HepG2 (cell line): ENCODE results near the gene FBRSL1. TPM values are rescaled to one million over a fixed set of nuclear protein-coding genes. Genes with fewer than 3 reads are reported as not detected.

Source experiments
- ATAC-seq: fragments of 200-7000 bp; cut with Tn5 transposase; 3 replicates; pipeline ENCODE4 v1.9.1; 2020; ENCODE audit warnings: mild to moderate bottlenecking, moderate library complexity
- BruUV-seq: library from RNA; stranded (reverse); fragments of 400-500 nt; replicated peaks from 2 replicates; lab custom pipeline; 2021; lab: Mats Ljungman, UMichigan
- CTCF ChIA-PET: fragments of 300-600 bp; formaldehyde crosslinking; extraction: SDS; loops from one replicate; lab custom pipeline; 2021; ENCODE audit warnings: low total read pairs, inconsistent platforms, low intra/inter-chr PET ratio; lab: Yijun Ruan, JAX
- POLR2A ChIA-PET: fragments of 350-600 bp; sonication (Branson Sonifier 250); formaldehyde crosslinking; loops from one replicate; lab custom pipeline; 2020; ENCODE audit warnings: antibody characterized with exemption, inconsistent platforms; lab: Yijun Ruan, JAX
- DNase-seq: peaks from one replicate; pipeline ENCODE4 v3.0.0-alpha.2; 2015; ENCODE audit warnings: low spot score
- FAIRE-seq: peaks from 3 replicates; lab custom pipeline; 2011; peaks lifted over from hg19 to GRCh38; lab: Jason Lieb, UNC
- H2AFZ ChIP-seq: one replicate; pipeline ENCODE4 v1.6.1; 2011; ENCODE audit warnings: low read length, inconsistent platforms
- H3K27ac ChIP-seq: fragments of 300-600 bp; 3 replicates; pipeline ENCODE4 v1.8.0; 2011; ENCODE audit warnings: mixed run types, mild to moderate bottlenecking, mixed read lengths, low read length, inconsistent platforms; ENCODE audit not compliant: insufficient read depth; ENCODE audit errors: extremely low read length
- H3K27me3 ChIP-seq, 2 experiments: fragments of 200-600 bp in 1 of 2; 2 replicates in 1 of 2; 3 replicates in 1 of 2; pipeline versions ENCODE4 v1.6.0 to v1.8.0; 2011; ENCODE audit warnings: low read length in 2 of 2, mild to moderate bottlenecking in 2 of 2, moderate library complexity in 2 of 2, inconsistent platforms in 1 of 2; ENCODE audit not compliant: insufficient read depth in 2 of 2, control insufficient read depth in 1 of 2
- H3K36me3 ChIP-seq, 2 experiments: fragments of 200-600 bp in 1 of 2; replicated peaks in 1 of 2; 2 replicates in 1 of 2; 3 replicates in 1 of 2; pipeline versions ENCODE4 v1.5.1 to v1.8.0; 2011; ENCODE audit warnings: low read length in 2 of 2, inconsistent platforms in 1 of 2; ENCODE audit not compliant: insufficient read depth in 2 of 2, control insufficient read depth in 1 of 2
- H3K4me1 ChIP-seq: 2 replicates; pipeline ENCODE4 v1.5.1; 2012; ENCODE audit warnings: low read length, inconsistent platforms; ENCODE audit not compliant: insufficient read depth
- H3K4me2 ChIP-seq: 2 replicates; pipeline ENCODE4 v1.6.0; 2011; ENCODE audit warnings: low read depth, low read length, inconsistent platforms
- H3K4me3 ChIP-seq, 3 experiments: fragments of 200-600 bp in 1 of 3; sonication (generic), shearing (Covaris generic) in 1 of 3; replicated peaks in 1 of 3; 2 replicates each; pipeline ENCODE4 v1.5.1; 2011 to 2016; ENCODE audit warnings: low read length in 3 of 3, inconsistent platforms in 2 of 3, low read depth in 2 of 3, mild to moderate bottlenecking in 2 of 3, control low read depth in 1 of 3, mixed read lengths in 1 of 3; ENCODE audit not compliant: insufficient read depth in 1 of 3
- H3K79me2 ChIP-seq: one replicate; pipeline ENCODE4 v1.6.1; 2011; ENCODE audit warnings: low read length, inconsistent platforms; ENCODE audit not compliant: insufficient read depth
- H3K9ac ChIP-seq: 2 replicates; pipeline ENCODE4 v1.6.0; 2011; ENCODE audit warnings: mild to moderate bottlenecking, low read depth, low read length, inconsistent platforms; ENCODE audit not compliant: insufficient read depth
- H3K9me3 ChIP-seq: 2 replicates; pipeline ENCODE4 v1.5.1; 2012; ENCODE audit warnings: mild to moderate bottlenecking, low read length
- H4K20me1 ChIP-seq: 2 replicates; pipeline ENCODE4 v1.6.0; 2011; ENCODE audit warnings: inconsistent platforms, mild to moderate bottlenecking, low read length, moderate library complexity; ENCODE audit not compliant: insufficient read depth
- CREB1 ChIP-seq, 2 experiments: fragments of 450-650 bp in 1 of 2; IDR thresholded peaks; 2 replicates each; pipeline ENCODE4 v1.6.1; 2016 to 2017; ENCODE audit warnings: control low read depth in 1 of 2, mild to moderate bottlenecking in 1 of 2, missing compliant biosample characterization in 1 of 2, missing genetic modification characterization in 1 of 2
- ELK4 ChIP-seq: sonication (generic); formaldehyde crosslinking; IDR thresholded peaks from 2 replicates; pipeline ENCODE4 v1.9.0; 2021; ENCODE audit warnings: missing genetic modification reagents, borderline replicate concordance
- ERF ChIP-seq: IDR thresholded peaks from 2 replicates; pipeline ENCODE4 v1.6.1; 2018; ENCODE audit warnings: missing biosample characterization, missing genetic modification reagents
- FOXO4 ChIP-seq: sonication (generic); formaldehyde crosslinking; conservative IDR thresholded peaks from 2 replicates; pipeline ENCODE4 v1.8.1; 2023; ENCODE audit warnings: missing genetic modification reagents
- KLF9 ChIP-seq: IDR thresholded peaks from 2 replicates; pipeline ENCODE4 v1.6.1; 2016; ENCODE audit warnings: low read depth
- MYPOP ChIP-seq: sonication (generic); formaldehyde crosslinking; IDR thresholded peaks from 2 replicates; pipeline ENCODE4 v1.8.1; 2023; ENCODE audit warnings: mild to moderate bottlenecking, moderate library complexity, missing genetic modification reagents
- PHB2 ChIP-seq: fragments of 450-650 bp; IDR thresholded peaks from 2 replicates; pipeline ENCODE4 v1.6.1; 2018; ENCODE audit not compliant: partially characterized antibody
- SALL1 ChIP-seq: sonication (generic); formaldehyde crosslinking; IDR thresholded peaks from 2 replicates; pipeline ENCODE4 v1.8.0; 2022; ENCODE audit warnings: mild to moderate bottlenecking, missing genetic modification reagents
- SMAD3 ChIP-seq: sonication (generic); formaldehyde crosslinking; IDR thresholded peaks from 2 replicates; pipeline ENCODE4 v1.4.0; 2020; ENCODE audit warnings: missing genetic modification reagents
- SMC3 ChIP-seq: IDR thresholded peaks from 2 replicates; pipeline ENCODE4 v1.6.1; 2011; ENCODE audit warnings: low read length, improper control_type of control experiment
- SOX13 ChIP-seq, 3 experiments: fragments of 450-650 bp in 1 of 3; sonication (generic) in 1 of 3; formaldehyde crosslinking in 1 of 3; IDR thresholded peaks in 2 of 3; conservative IDR thresholded peaks in 1 of 3; 2 replicates each; pipeline versions ENCODE4 v1.5.0 to v1.6.1; 2016 to 2020; ENCODE audit warnings: antibody characterized with exemption in 1 of 3, mild to moderate bottlenecking in 1 of 3, missing compliant biosample characterization in 1 of 3, missing genetic modification reagents in 1 of 3, moderate library complexity in 1 of 3
- ZNF367 ChIP-seq: sonication (generic); formaldehyde crosslinking; IDR thresholded peaks from 2 replicates; pipeline ENCODE4 v1.4.0; 2020; ENCODE audit warnings: missing genetic modification reagents, borderline replicate concordance
- ZNF468 ChIP-seq: sonication (generic); formaldehyde crosslinking; IDR thresholded peaks from 2 replicates; pipeline ENCODE4 v1.8.0; 2022; ENCODE audit warnings: mild to moderate bottlenecking, moderate library complexity, missing genetic modification reagents
- ZNF562 ChIP-seq: sonication (generic); formaldehyde crosslinking; IDR thresholded peaks from 2 replicates; pipeline ENCODE4 v1.8.0; 2022; ENCODE audit warnings: missing genetic modification reagents, borderline replicate concordance
- ZNF652 ChIP-seq: IDR thresholded peaks from 2 replicates; pipeline ENCODE4 v1.6.1; 2016; ENCODE audit warnings: low read depth, borderline replicate concordance
- ZNF790 ChIP-seq: sonication (generic); formaldehyde crosslinking; IDR thresholded peaks from 2 replicates; pipeline ENCODE4 v1.8.0; 2022; ENCODE audit warnings: missing genetic modification reagents, mild to moderate bottlenecking, borderline replicate concordance
- WGBS: methylation state at CpG from one replicate; pipeline ENCODE4 v1.1.6; 2017; ENCODE audit warnings: low lambda C conversion rate; 5-methylcytosine and 5-hydroxymethylcytosine counted together
- in situ Hi-C: cut with HindIII; loops from 2 replicates; pipeline ENCODE4 v1.10.0; 2017; ENCODE audit warnings: low pct_unique_long_range_greater_than_20kb; ENCODE audit not compliant: extremely low pct_ligation_motif_present
- intact Hi-C: fragments of 100-400 bp; cut with micrococcal nuclease; formaldehyde crosslinking; loops from one replicate; pipeline ENCODE4 v1.10.0; 2022; ENCODE audit not compliant: unreplicated experiment
- polyA plus RNA-seq, 8 experiments: library from polyadenylated mRNA; depleted of rRNA in 3 of 8; stranded (reverse) in 7 of 8; unstranded in 1 of 8; fragments of >200 nt; fragmentation: Illumina TruSeq in 4 of 8; extraction: Trizol in 4 of 8; gene quantifications; 2 replicates each; pipeline versions ENCODE4 v1.2.1 to v1.2.3, GENCODE V29; 2011 to 2016; ENCODE audit warnings: low read depth in 4 of 8, missing spikeins in 1 of 8, mixed read lengths in 1 of 8; ENCODE audit not compliant: insufficient read depth in 1 of 8
- total RNA-seq, 5 experiments: library from RNA; depleted of rRNA; stranded (reverse); fragments of >200 nt; fragmentation: Illumina TruSeq; extraction: Trizol; gene quantifications; 2 replicates each; pipeline ENCODE4 v1.2.3, GENCODE V29; 2016; ENCODE audit warnings: low read depth in 1 of 5

The FBRSL1 gene
- total and polyA plus RNA-seq, 2 of the 13 experiments (the other 11 are each of a cell fraction or from before 2014, with no cell fraction given) = 3.6 to 7.9 TPM

DNA sequence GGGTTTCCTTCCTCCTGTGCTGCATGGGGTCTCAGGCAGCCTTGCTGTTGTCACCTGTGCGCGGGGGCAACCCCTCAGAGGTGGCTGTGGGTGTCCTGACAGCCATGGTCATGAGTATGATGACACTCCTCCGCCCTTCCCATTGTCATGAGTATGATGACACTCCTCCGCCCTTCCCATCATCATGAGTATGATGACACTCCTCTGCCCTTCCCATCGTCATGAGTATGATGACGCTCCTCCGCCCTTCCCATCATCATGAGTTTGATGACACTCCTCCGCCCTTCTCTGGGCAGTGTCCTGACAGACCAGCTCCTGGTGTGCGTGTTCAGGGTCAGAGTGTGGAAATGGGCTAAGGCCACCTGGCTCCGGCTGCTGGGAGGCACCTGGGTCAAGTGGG is 40.0 kb downstream of the FBRSL1 start:
- no peak for FAIRE-seq
- H2AFZ ChIP-seq = no peak overlapping the region
- H3K9ac ChIP-seq = no peak overlapping the region
- TF ChIP-seq CREB1 (IDR thresholded peaks at IDR 0.05) (peak; percentile 57), CREB1 (CRISPR knock-in tag; IDR thresholded peaks at IDR 0.05) (no peak), ZNF652 (CRISPR knock-in tag) (no peak)
- TF ChIP-seq, all 625 proteins: peak for 1
- ChIA-PET CTCF (no interaction called here), POLR2A (no interaction called here)
- no peak overlapping the region for H3K27ac ChIP-seq
- intact Hi-C loops (no loop called here), in situ Hi-C loops (no loop called here)
- no peaks in the 10 kb centered on the region for H3K27me3 ChIP-seq
- H4K20me1 ChIP-seq = no peaks in the 10 kb centered on the region
- DNase-seq (no peak), ATAC-seq (no peak)
- H3K36me3 ChIP-seq = peaks cover 0 to 1% of the 10 kb centered on the region in 2 experiments; a peak in 1 of 5 replicates
- no peaks in the 10 kb centered on the region for H3K79me2 ChIP-seq
- peaks cover 17% of the 10 kb centered on the region for H3K9me3 ChIP-seq
- no TSS peak for BruUV-seq
- WGBS = 98% methylated on average over 9 of the region's 10 CpGs
- no peaks in the 10 kb centered on the region for H3K4me1 ChIP-seq
- H3K4me3 ChIP-seq = no peak overlapping the region
- no peak overlapping the region for H3K4me2 ChIP-seq

- Histone ChIP-seq H2AFZ (no peak overlapping the region), H3K9ac (no peak overlapping the region), H3K27me3 (no peaks in the 10 kb centered on the region), H3K4me1 (no peaks in the 10 kb centered on the region), H3K36me3 (peaks cover 0 to 1% of the 10 kb centered on the region in 2 experiments; a peak in 1 of 5 replicates), H3K4me3 (no peak overlapping the region), H3K4me2 (no peak overlapping the region), H3K27ac (no peak overlapping the region), H3K9me3 (peaks cover 17% of the 10 kb centered on the region), H3K79me2 (no peaks in the 10 kb centered on the region), H4K20me1 (no peaks in the 10 kb centered on the region)
- DNase-seq (no peak), FAIRE-seq (no peak), ATAC-seq (no peak)
- in situ Hi-C loops (no loop called here), intact Hi-C loops (no loop called here)
- ChIA-PET CTCF (no interaction called here), POLR2A (no interaction called here)
- BruUV-seq = no TSS peak
- 96% methylated on average over 3 of the region's 6 CpGs for WGBS
- TF ChIP-seq MYPOP (CRISPR knock-in tag) (no peak), SALL1 (no peak), ELK4 (CRISPR knock-in tag) (no peak), ZNF367 (no peak), ZNF562 (no peak), SMAD3 (CRISPR knock-in tag) (no peak), SOX13 (IDR thresholded peaks at IDR 0.05) (no peak), SOX13 (CRISPR knock-in tag; conservative IDR thresholded peaks at IDR 0.05 in 1 of 2, IDR thresholded peaks at IDR 0.05 in 1 of 2) (no peak), ZNF468 (CRISPR knock-in tag) (no peak), KLF9 (CRISPR knock-in tag) (no peak), ZNF790 (no peak), PHB2 (no peak), FOXO4 (CRISPR knock-in tag) (no peak), SMC3 (no peak), ERF (no peak)
Measured at GRCh38 chr12:132530447-132530846, 40.5 kb downstream of the FBRSL1 start.
